Gastroesophageal sphincter (tissue), 4 donors: ENCODE data around the gene TARM1. TPM values are rescaled to one million over a fixed set of nuclear protein-coding genes. Genes with fewer than 3 reads are reported as not detected.

Experiments
- ATAC-seq: fragments of 150-250 bp; one replicate; pipeline ENCODE4 v1.9.1; 2016; ENCODE audit warnings: mild to moderate bottlenecking, moderate library complexity
- H3K27ac ChIP-seq, 4 donors: fragments of 200-600 bp; sonication (generic) in 3 of 4; 1 replicate in 3 of 4; 2 replicates in 1 of 4; pipeline ENCODE4 v1.5.1; 2016 to 2019
- H3K27me3 ChIP-seq: fragments of 200-600 bp; sonication (generic); one replicate; pipeline ENCODE4 v1.5.1; 2019
- H3K36me3 ChIP-seq, 2 donors: fragments of 200-600 bp; sonication (generic); one replicate each; pipeline ENCODE4 v1.5.1; 2019; ENCODE audit warnings: control low read depth in 1 of 2
- H3K4me1 ChIP-seq, 3 donors: fragments of 200-600 bp; sonication (generic); 1 replicate in 2 of 3; 2 replicates in 1 of 3; pipeline ENCODE4 v1.5.1; 2016 to 2019; ENCODE audit warnings: control low read depth in 2 of 3
- H3K4me3 ChIP-seq, 2 donors: fragments of 200-600 bp; sonication (generic); one replicate each; pipeline ENCODE4 v1.5.1; 2019; ENCODE audit warnings: mild to moderate bottlenecking in 1 of 2, moderate library complexity in 1 of 2
- H3K9me3 ChIP-seq, 3 donors: fragments of 200-600 bp; sonication (generic); one replicate each; pipeline ENCODE4 v1.5.1; 2017 to 2019; ENCODE audit warnings: control low read depth in 2 of 3
- EP300 ChIP-seq: sonication (generic); formaldehyde crosslinking; IDR thresholded peaks from one replicate; pipeline ENCODE4 v1.6.1; 2017; ENCODE audit warnings: antibody characterized with exemption, mild to moderate bottlenecking
- POLR2A ChIP-seq, 2 donors: fragments of 450-650 bp; IDR thresholded peaks; one replicate each; pipeline ENCODE4 v1.6.1; 2017; ENCODE audit warnings: antibody characterized with exemption in 2 of 2, mild to moderate bottlenecking in 2 of 2, moderate library complexity in 1 of 2
- POLR2AphosphoS5 ChIP-seq: sonication (generic); formaldehyde crosslinking; IDR thresholded peaks from one replicate; pipeline ENCODE4 v1.6.1; 2017; ENCODE audit warnings: antibody characterized with exemption
- WGBS, 2 donors: methylation state at CpG; one replicate each; pipeline ENCODE4 v1.1.5; 2018; ENCODE audit warnings: low coverage in 1 of 2; 5-methylcytosine and 5-hydroxymethylcytosine counted together
- total RNA-seq, 4 donors: library from RNA; depleted of rRNA; stranded (reverse); fragments of >200 nt; gene quantifications; one replicate each; pipeline ENCODE4 v1.1.0, GENCODE V29; 2016
- TF ChIP-seq, protein P1 (sequence below), 4 experiments: fragments of 200-600 bp in 2 of 4; fragments of 450-650 bp in 2 of 4; sonication (generic) in 1 of 4; IDR thresholded peaks; one replicate each; pipeline ENCODE4 v1.5.1; 2017 to 2019; ENCODE audit warnings: antibody characterized with exemption in 4 of 4, mild to moderate bottlenecking in 2 of 4, moderate library complexity in 2 of 4

The TARM1 gene
- total RNA-seq, 4 donors from 2014 or later: not detected

DNA sequence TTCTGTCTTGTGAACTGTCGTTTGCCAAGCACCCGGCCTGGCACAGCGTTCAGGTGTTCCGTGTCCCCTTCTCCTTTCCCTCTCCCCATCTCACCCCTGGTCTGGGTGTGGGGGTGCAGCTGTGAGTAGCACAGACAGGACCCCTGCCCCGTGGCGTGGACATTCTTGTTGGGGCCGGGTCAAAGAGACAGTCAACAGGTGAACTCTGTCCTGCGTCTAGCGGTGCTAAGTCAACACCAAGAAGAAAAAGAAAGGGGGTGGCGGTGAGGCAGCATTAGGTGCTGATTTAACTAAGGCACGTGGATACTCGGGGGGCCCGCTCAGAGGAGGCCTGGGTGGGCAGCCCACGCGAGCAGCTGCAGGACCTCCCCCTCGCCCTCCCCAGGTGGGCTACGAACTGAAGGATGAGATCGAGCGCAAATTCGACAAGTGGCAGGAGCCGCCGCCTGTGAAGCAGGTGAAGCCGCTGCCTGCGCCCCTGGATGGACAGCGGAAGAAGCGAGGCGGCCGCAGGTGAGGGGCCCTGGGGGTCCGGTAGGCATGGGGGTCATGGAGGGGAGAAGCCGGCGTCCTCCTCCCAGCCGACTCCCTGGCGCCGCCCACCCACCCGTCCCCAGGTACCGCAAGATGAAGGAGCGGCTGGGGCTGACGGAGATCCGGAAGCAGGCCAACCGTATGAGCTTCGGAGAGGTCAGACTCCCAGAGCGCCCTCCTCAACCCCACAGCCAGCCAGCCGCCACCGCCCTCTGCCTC lies 46.7 kb upstream of the TARM1 start:
- 82 to 95% methylated on average over 3 to 22 of the region's 44 CpGs for WGBS, 2 donors
- Histone ChIP-seq H3K27ac (no peak overlapping the region), H3K9me3 (no peaks in the 10 kb centered on the region), H3K4me1 (no peaks in the 10 kb centered on the region), H3K27me3 (no peaks in the 10 kb centered on the region), H3K4me3 (no peak overlapping the region), H3K36me3 (peaks cover 0 to 98% of the 10 kb centered on the region in 2 donors)
- TF ChIP-seq POLR2AphosphoS5 (no peak), POLR2A (IDR thresholded peaks at IDR 0.05) (no peak), EP300 (no peak)
- TF ChIP-seq, protein P1, sequence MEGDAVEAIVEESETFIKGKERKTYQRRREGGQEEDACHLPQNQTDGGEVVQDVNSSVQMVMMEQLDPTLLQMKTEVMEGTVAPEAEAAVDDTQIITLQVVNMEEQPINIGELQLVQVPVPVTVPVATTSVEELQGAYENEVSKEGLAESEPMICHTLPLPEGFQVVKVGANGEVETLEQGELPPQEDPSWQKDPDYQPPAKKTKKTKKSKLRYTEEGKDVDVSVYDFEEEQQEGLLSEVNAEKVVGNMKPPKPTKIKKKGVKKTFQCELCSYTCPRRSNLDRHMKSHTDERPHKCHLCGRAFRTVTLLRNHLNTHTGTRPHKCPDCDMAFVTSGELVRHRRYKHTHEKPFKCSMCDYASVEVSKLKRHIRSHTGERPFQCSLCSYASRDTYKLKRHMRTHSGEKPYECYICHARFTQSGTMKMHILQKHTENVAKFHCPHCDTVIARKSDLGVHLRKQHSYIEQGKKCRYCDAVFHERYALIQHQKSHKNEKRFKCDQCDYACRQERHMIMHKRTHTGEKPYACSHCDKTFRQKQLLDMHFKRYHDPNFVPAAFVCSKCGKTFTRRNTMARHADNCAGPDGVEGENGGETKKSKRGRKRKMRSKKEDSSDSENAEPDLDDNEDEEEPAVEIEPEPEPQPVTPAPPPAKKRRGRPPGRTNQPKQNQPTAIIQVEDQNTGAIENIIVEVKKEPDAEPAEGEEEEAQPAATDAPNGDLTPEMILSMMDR (IDR thresholded peaks at IDR 0.05): no peak
- ATAC-seq: no peak

DNA sequence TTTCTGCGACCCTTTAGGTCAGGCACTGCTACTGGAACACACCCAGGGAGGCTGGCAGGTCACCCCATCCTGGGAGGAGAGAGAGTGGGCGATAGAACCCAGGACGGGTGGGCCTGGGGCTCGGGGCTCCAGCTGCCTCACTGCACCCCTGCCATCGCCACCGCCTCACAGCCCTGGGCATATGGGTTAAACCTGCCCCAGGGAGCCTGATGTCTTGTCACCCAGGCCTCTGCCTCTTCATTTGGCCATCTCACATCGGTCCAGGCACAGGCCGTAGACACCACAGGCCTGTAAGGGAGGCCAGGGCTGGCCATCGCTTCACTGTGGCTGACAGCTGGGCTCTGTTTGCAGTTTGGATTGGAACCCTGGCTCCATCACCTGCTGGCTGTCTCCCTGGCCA lies 44.5 kb upstream of the TARM1 start:
- Histone ChIP-seq H3K4me1 (no peaks in the 10 kb centered on the region), H3K9me3 (no peaks in the 10 kb centered on the region), H3K27ac (no peak overlapping the region), H3K36me3 (peaks cover 0 to 98% of the 10 kb centered on the region in 2 donors), H3K4me3 (no peak overlapping the region), H3K27me3 (no peaks in the 10 kb centered on the region)
- WGBS, 2 donors: no CpG with 5 or more reads among the region's 9 CpGs
- ATAC-seq: no peak
- TF ChIP-seq EP300 (no peak), POLR2AphosphoS5 (no peak), POLR2A (IDR thresholded peaks at IDR 0.05) (no peak)
- TF ChIP-seq, protein P1 (IDR thresholded peaks at IDR 0.05): no peak

DNA sequence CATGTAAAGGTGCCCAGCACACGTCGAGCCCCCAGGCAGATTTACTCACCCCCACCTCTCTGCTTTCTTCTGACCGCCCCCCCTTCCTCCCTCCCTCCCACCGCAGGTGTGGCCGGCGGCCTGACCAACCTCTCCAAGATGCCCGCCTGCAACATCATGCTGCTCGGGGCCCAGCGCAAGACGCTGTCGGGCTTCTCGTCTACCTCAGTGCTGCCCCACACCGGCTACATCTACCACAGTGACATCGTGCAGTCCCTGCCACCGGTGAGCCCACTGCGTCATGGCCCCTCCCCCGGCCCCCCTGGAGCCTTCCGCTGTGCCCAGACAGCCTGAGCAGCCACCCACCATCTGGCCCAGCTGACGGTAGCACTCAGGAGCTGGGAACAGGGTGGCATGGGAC lies 43.2 kb upstream of the TARM1 start:
- H3K9me3 ChIP-seq: no peaks in the 10 kb centered on the region
- no peaks in the 10 kb centered on the region for H3K27me3 ChIP-seq
- H3K4me1 ChIP-seq: no peaks in the 10 kb centered on the region
- WGBS, 2 donors: no CpG with 5 or more reads among the region's 19 CpGs
- TF ChIP-seq POLR2AphosphoS5 (no peak), EP300 (no peak), POLR2A (IDR thresholded peaks at IDR 0.05) (no peak)
- TF ChIP-seq, protein P1 (IDR thresholded peaks at IDR 0.05): no peak
- peaks cover 0 to 100% of the 10 kb centered on the region in 2 donors for H3K36me3 ChIP-seq
- ATAC-seq: no peak
- no peak overlapping the region for H3K4me3 ChIP-seq
- H3K27ac ChIP-seq: no peak overlapping the region

DNA sequence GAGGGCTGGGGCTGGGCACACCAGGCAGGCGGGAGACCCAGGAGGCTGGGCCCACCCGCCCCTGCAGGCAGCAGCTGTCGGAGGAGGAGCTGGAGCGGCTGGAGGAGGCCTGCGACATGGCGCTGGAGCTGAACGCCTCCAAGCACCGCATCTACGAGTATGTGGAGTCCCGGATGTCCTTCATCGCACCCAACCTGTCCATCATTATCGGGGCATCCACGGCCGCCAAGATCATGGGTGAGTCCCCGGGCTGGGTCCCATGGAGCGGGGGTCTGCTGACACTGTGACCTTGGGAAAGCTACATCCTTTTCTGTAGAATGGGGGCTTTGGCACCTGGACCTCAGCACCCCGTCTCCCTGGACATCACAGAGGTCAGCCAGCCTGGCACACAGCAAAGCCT lies 42.5 kb upstream of the TARM1 start:
- no peak for ATAC-seq
- H3K27ac ChIP-seq: no peak overlapping the region
- TF ChIP-seq EP300: no peak
- no peak for TF ChIP-seq POLR2A (IDR thresholded peaks at IDR 0.05)
- no peak for TF ChIP-seq POLR2AphosphoS5
- TF ChIP-seq, protein P1 (IDR thresholded peaks at IDR 0.05): no peak
- H3K4me3 ChIP-seq: no peak overlapping the region
- H3K27me3 ChIP-seq: no peaks in the 10 kb centered on the region
- 60% methylated on average over 2 of the region's 17 CpGs; no CpG with 5 or more reads in 1 of the 2 donors for WGBS, 2 donors
- H3K36me3 ChIP-seq: peaks cover 0 to 100% of the 10 kb centered on the region in 2 donors
- no peaks in the 10 kb centered on the region for H3K9me3 ChIP-seq
- H3K4me1 ChIP-seq: no peaks in the 10 kb centered on the region

DNA sequence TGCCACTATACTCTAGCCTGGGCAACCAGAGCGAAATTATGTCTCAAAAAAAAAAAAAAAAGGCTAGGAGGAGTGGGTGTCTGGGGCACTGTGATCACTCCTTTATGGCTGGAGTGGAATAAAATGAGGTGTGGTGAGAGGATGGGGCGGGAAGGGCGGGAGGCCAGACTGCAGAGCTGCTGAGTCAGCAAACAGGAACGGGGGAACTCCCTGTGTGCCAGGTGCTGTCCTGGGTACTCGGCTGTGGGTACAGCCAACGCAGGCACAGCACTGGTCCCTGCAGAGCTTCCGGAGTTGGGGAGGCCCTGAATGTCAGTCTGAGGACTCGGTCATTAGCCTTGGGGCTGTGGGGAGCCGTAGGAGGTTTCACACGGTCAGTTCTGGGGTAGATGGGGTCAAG lies 40.1 kb upstream of the TARM1 start:
- H3K9me3 ChIP-seq: no peaks in the 10 kb centered on the region
- peaks cover 0 to 10% (median 7%) of the 10 kb centered on the region in 3 donors for H3K4me1 ChIP-seq
- ATAC-seq: no peak
- H3K27ac ChIP-seq: no peak overlapping the region
- WGBS, 2 donors: 89 to 92% methylated on average over 6 to 8 of the region's 10 CpGs
- no peak overlapping the region for H3K4me3 ChIP-seq
- H3K27me3 ChIP-seq: no peaks in the 10 kb centered on the region
- no peak for TF ChIP-seq EP300
- no peak for TF ChIP-seq POLR2A (IDR thresholded peaks at IDR 0.05)
- TF ChIP-seq, protein P1 (IDR thresholded peaks at IDR 0.05): no peak
- TF ChIP-seq POLR2AphosphoS5: no peak
- H3K36me3 ChIP-seq: peaks cover 0 to 85% of the 10 kb centered on the region in 2 donors
